ENCODE measurements around the gene SLIT3.

SLIT3 gene

DNA sequence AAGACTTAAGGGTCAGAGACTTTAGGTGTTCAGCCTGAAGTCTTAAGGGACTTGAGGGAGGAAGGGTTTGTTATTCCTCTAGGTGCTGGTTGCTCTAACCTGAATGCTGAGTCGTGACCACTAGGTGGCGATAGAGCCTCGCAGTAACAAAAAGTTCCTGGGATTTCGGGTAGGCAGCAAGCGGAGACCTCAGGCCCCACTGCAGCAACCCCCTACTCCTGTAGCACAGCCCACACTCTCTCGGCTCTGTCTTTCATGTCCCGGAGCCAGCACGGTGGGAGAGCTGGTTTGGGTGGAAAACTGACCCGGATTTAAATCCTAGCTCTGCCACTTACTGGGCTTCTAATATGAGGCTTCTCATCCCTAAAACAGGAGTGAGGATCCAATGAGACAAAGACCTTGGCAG is 621.4 kb downstream of the SLIT3 start:
- DNase-seq: peak; percentile 84

DNA sequence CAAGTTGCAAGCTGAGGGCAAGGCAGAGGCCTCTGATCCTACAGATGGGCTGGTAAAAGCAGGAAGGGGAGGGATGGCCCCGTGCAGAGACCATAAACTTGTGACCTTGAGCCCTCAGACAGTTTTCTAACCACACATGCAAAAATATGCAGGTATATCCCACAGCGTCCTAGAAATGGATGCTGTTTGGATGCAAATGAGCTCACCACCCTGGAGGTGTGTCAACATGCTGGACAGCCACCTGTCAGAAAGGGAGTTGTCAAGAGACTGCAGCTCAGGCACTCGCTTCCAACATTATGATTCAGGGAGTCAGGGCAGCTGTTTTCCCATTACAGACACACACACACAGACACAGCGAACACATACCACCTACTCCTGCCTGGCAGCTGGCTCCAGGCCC is 624.4 kb downstream of the SLIT3 start:
- no peak for DNase-seq

DNA sequence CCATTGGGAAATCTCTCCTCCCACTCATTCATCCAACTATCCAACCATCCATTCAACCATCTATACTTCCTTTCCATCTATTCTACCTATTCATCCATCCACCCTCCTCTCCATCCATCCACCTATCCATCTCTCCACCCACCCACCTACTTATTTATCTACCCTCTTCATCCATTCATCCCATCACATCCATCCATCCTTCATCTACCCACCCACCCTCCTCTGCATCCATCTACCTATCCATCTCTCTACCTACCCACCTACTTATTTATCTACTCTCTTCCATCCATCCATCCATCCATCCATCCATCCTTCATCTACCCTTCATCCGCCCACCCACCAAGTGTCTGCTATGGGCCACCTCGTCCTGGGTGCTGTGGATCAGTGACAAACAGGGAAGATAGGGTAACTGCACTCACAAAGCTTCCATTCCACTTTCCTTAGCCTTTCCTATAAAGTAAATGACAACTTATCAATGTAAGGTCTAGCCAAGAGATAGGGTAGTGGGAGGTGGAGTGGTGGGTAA is 625.0 kb downstream of the SLIT3 start:
- no peak for DNase-seq

DNA sequence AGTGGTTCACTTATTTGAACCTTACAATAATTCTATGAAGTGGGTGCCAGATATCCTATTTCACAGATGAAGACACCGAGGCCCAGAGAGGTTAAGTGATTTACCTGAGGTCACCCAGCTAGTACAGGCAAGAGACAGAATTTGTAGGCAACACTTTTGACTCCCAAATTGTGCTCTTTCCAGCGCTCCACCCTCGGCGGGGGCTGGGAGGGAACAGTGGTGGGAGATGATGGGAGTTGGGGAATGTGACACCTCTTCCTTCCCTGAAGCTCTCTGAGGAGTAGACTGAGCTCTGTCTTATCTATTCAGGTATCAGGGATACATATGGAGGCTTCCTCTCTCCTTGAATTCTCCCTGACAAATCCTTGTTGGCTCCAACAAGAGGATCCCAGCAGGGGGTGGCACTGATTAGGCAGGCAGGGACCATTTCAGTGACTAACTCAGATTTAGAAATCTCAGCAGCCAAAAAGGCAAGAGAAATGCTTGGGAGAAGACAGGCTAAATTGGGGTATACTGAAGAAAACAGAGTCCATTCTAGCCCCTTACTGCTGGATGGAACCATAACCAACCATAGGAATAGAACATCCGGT is 626.0 kb downstream of the SLIT3 start:
- DNase-seq: no peak

DNA sequence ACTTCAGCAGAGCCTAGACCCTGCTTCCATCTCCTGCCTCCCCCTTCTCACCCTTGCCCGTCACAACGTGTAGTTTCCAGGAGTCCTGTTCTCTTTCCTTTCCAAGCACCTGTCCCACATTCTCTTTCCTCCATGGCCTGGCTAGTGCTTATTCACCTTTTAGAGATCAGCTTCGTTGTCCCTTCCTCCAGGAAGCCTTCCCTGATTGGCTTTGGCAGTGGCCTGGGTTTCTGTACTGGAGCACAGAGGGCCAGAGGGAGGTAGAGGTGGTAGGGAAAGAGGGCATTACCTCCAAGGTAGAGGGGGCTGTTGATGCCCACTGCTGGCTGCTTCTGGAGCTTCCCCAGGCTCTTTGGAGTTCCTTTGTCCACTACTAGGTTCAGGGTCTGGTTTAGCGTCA is 628.1 kb downstream of the SLIT3 start:
- no peak for DNase-seq

DNA sequence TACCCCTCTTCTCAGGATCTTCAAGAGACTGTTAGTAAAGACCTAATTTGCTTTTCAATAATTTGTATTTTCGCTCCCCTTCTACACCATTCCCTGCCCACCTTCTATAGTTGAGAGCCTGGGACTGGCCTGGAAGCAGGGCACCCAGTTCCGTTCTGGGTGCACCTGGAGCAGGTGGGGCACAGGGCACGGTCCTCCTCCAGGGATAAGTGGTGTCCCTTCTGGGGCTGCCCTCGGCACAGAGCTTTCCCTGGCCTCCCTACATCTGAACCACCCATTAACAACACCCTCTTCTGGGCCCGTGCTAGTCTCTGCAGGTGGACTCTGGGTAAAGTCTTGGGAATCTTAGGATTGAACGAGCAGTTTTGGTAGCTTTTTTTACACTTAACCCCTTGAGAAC is 628.9 kb downstream of the SLIT3 start:
- DNase-seq: no peak

DNA sequence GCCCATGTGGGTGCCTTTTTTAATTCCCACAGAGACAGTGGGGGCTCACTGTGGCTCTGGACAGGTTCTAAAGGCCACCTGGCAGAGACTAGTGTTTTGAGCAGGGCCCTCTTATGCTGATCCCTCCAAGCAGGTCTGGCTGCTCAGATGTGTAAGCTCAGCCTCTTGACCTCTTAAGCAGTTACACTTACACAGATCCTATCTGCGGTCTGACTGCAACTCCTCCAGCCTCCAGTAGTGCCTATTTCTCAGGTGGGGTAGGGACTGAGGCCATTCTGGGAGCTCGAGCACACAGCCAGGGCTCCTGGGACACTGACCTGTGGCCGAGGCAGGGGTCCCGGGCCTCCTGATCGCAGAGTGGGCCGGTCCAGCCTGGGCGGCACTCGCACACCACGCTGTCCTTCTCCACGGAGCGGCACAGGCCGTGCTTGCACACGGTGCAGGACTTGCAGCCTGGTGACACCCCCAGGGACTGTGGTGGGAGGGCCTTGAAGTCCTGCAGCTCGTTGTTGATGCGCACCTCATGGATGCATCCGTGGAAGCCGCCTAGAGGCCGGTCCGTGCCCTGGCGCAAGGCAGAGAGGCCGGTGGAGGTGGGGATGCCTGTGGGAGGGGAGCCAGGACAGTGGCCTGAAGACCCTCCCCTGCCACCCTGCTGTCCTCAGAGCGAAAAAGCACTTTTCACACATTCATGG is 629.9 kb downstream of the SLIT3 start:
- no peak for DNase-seq

DNA sequence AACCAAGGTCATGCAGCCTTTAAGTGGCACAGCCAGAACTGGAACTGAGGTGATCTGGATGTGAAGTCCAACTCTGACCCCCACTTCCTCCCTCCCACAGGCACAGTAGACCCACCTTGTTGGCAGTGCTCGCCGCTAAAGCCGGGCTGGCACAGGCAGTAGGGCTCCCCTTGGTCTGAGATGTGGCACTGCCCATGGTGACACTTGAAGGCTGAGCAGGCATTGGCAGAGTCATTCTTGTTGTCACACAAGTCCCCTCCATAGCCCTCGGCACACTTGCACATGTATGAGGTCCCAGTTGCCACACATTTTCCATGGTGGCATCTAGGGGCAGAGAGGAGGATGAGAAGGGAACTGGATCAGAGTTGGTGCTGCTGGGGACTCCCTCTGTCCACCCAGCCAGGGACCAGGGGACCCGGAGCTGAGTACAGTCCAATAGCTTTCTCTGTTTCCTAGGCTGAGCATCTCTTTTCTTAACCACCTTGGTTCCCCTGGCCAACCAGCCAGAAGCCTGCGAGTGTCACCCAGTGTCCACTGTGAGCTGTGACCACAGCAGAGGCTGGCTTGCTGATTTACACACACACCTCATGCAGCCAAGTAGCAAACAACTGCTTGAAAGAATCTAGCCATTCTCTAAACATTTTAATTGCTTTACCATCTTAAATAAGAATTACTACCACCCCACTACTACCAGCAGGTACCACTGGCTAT is 631.1 kb downstream of the SLIT3 start:
- no peak for DNase-seq

DNA sequence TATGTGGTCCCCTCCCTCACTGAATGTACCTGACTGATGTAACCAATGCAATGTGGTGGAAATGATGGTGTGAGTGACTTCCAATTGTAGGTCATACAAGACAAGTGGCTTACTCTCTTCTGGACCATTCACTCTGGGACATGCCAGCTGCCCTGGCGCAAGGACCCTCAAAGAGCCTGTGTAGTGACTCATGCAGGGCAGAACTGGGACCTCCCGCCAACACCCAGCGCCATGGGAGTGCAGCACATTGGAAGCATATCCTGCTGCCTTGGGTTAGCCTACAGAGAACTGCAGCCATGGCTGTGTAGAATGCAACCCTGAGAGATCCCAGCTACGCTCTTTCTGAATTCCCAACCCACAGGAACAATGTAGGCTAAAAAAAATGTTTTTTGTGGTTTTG is 631.8 kb downstream of the SLIT3 start:
- no peak for DNase-seq

DNA sequence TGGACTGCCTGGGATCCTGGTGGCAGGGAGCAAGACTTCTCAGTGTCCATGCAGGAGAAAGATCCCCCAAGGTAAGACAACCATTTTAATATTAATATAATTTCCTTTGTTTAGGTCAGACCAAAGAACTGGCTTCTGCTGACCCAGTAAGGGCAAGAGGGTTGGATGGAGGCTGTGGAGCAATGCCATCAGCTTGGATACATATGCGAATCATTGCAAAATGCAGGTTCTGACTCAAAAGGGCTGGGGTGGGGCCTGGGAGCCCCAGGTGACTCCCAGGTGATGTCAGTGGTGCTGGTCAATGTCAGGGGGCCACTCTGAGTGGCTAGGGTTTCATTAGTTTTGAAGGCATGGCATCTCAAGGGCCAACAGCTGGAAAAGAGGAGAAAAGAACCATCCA is 632.9 kb downstream of the SLIT3 start:
- no peak for DNase-seq

DNA sequence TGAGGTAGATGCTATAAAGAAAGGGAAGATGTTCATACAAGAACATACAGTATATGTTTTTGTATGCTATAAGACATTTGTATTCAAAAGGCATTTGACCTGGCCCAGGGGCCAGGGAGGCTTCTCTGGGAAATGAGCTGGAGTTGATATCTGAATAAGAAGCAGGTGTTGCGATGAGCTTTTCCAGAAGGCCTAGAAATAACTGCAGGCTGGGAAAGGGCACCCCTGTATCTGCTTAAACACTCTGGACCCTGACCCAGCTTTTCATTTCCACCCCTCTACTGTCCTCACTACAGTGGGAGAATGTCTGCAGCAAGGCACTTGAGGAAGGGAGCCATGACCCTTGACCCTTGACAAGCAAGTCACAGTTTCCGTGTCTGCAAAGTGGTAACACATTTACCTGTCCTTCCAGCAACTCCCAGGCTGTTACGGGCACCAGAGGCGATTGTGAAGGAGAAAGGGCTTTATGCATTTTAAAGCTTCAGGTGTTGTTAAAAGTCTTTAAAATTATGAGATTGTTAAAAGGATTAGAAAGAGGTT is 633.6 kb downstream of the SLIT3 start:
- DNase-seq: no peak

DNA sequence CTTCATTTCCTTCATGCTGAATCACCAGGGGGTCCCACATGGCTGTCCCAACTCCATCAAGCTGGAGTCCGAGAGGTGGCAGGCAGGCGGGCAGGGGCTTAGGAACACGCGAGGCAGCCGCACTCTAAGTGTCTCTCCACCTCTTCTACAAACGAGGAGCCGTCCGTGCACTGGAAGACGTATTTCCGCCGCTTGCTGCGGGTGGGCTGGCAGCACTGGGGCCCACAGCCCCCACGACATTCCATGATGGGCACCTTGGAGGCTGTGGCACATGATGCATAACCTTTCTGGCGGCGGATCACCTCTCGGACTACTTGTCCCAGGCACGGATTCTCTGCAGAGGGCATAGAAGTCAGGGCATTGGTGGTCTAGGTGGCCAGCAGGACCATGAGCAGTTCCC is 634.6 kb downstream of the SLIT3 start:
- DNase-seq: no peak

DNA sequence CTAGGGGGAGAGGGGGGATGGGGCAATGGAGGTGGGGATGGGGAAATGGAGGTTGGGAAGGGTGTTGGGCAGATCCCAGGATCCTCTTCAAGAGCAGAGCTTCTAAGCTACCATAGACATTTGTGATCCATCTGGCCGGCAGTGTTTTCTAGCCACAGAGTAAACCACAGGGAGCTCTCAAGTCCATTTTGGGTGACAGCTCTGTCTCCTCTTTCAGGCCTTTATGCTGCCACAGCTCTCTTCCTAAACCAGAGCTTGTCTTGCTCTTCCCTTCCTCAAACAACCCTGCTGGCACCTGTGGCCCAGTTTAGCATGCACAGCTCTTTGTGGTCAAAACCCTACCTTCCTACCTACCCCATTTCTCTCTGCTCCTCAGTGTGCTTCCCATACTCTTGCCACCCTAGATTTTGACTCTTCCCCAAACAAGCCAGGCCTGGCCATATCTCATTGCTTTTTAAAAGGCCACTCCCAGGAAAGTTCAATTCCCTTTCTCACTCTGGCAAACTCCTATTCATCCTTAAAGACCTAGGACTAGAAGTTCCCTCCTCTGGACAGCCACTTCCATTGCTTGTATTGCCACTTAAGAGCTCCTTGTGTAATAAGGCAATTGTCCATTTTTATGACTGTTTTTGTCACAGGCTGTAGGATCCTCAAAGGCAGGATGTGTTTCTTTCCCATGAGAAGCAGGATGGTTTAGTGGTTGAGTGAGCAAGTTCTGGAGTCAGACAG is 637.5 kb downstream of the SLIT3 start:
- DNase-seq: no peak

DNA sequence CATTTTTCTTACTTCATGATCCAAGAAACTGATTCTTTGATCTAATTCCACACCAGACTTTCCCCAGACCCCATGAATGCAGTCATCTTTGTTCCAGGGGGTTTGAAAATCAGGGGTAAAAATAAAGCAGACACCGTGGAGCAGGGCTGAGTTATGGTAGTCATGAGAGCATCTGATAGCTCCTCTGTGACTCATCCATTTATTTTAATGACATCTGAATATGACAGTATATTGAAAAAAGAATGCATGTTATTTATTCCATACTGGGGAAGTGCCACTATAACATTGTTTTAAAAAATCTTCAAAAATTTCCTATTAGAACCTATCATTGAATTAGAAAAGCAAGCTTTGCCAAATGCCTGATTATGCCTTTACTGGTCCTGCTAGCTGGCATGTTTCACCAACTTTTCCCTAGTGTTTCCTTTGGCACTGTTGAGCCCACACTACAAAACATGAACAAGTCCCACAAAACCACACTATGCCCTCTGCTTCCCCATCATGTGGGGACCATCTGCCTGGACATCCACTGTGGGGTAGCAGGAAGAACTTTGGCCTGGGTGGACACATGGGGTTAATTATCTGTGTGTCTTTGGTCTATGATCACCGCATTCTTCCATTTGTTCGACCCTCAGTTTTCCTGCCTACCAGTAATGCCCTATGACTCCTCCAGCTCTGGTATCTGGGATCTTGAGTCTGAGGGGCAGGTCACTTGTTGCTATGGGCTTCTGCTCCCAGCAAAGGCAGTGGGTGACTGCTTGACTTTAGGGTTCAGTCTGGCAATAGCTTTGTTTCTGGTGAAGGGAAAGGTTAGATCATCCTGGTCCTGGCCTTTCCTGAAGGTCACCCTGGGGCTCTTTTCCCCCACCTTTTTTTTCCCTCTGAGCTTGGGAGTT is 639.1 kb downstream of the SLIT3 start:
- no peak for DNase-seq

DNA sequence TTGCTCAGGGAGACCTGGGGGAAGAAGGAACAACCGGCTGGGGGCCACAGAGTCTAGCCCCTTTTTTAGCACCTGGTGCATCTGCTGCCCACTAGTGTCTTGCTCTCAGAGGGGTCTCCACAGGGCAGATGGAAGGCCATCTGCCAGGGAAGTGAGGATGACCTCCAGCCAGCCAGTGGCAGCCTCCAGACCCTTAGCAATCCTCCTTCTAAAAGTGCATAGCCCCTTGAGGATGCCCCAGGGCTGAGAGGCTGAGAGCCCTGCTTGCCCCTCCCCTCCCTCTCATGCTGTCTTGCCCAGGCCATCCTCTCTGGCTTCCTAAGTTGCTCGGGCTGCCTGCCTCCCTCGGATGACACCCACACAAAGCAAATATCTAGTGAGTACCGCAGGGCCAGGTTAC is 640.2 kb downstream of the SLIT3 start:
- no peak for DNase-seq

DNA sequence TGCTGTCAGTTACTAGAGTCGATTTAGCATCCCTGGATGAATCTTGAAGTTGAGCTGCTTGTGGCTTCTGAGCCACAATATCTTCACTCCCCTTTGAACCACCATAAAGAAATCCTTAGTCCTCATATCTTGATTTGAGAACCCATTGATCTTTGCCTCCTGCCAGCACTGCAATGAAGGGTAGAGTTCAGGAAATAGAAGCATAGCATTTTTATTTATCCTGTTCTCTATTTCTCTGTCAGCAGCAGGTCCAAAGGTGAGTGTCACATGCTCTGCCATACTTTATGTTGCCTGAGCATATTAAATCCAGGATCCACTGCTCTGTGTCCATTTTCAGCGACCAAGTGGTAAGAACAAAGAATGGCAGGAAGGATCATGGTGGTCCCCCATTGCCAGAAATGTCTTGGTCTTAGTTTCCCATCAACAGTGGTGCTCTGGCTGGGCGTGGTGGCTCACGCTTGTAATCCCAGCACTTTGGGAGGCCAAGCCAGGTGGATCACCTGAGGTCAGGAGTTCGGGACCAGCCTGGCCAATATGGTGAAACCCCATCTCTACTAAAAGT is 641.6 kb downstream of the SLIT3 start:
- DNase-seq: no peak

DNA sequence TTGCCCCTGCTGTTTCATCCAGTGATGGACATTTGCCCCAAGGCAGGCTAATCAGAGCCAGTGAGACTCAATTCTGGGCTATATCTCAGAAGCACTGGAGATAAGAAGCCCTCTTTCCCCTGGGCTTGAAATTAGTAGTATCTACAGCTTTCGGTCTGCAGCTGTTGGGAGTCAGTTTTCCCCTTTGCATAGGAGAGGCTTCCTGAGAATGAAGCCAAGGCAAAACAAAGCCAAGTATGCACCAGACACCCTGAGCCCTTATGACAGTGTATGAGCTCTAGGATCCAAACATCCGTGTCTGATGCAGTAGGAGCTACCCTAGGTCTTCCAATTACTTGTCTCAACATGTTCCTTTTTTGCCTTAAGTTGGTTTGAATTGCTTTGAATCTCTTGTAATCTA is 642.5 kb downstream of the SLIT3 start:
- no peak for DNase-seq

DNA sequence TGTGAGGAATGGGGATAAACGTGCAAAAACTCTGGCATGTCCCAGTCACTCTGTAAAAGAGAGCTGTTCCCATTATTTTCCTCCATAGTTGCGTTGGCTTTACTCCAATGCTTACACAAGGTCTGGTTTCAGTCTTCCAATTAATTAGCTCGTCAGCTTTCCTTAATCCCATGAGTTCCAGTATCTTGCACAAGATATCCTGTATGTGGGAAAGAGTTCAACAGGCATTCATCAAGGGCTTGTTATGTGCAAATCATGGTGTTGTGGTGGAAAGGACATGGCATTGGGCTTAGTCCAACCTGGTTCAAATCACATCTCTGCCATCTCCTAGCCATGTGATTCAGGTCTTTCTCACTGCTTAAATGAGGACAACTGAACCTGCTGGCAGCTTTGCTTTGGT is 644.3 kb downstream of the SLIT3 start:
- no peak for DNase-seq

DNA sequence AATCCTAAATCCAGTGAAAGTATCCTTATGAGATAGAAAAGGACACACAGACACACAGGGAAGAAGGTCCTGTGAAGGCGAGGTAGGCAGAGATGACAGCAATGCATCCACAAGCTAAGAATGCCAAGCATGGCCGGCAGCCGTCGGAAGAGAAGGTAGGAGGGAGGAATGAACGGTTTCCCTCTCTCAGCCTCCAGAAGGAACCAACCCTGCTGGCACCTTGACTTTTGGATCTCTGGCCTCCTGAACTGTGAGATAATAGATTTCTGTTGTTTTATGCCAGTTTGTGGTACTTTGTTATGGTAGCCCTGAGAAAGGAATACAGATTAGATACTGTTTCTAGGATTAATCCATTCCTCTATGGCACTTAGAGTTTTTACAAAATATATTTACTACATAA is 645.6 kb downstream of the SLIT3 start:
- DNase-seq: no peak

DNA sequence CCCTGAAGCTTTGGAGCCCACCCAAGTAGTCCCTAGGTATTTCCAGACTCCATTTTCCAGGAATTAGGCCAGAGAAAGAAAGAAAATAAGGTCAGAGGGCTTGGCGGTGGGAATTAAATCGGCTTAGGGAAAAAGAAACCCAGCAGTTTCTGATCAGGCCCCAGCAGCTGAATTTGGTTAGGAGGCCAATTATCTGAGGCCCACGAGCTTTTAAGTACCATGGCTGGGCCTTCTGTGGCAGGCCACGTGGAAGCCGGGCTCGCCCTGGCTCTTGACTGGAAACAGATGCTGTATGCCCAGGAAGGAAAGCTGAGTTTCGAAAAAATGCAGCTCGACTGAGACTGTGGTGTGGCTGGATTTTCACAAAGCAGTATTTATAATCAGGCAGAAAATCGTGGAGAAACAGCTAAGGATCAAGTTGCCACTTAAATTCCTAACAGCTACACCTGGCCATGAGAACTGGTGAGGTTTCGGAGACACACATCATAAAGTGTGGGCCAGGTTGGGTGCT is 646.7 kb downstream of the SLIT3 start:
- no peak for DNase-seq

DNA sequence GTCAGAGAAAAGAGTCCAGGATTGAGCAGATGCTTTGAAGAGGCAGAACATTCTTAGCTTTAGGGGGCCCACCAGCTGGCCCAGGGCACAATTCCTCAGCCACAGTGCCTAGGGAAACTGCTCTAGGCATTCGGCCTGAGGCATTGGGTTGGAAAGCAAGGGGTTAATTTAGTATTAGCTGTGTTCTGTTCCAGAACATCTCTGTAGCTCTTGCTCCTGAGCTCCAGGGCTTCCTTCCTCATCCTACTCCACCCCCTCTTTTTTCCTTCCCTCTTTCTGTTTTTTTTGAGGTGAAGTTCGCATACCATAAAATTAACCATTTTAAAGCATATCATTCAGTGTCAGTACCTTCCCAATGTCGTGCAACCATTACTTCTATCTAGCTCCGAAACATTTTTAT is 647.3 kb downstream of the SLIT3 start:
- no peak for DNase-seq

DNA sequence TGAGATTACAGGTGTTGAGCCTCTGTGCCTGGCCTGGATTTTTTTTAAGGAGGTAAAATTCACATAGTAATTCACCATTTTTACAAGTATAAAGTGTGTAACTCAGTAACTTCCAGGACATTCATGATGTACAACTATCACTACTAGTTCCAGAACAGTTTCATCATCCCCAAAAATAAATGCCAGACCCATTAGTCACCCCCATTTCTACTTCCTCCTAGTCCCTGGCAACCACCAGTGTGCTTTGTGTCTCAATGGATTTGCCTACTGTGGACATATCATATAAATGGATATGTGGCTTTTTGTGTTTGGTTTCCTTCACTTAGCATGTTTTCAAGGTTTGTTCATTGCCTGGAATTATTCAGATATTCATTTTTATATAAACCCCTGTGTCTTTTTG is 649.3 kb downstream of the SLIT3 start:
- no peak for DNase-seq
